Muscle layer of duodenum (tissue), 2 donors: Measurements from ENCODE around the gene MMP28.

Source experiments
- H3K27ac ChIP-seq: one replicate; pipeline ENCODE4 v1.7.0; 2013; ENCODE audit warnings: mild to moderate bottlenecking, low read length
- H3K27me3 ChIP-seq: one replicate; pipeline ENCODE4 v1.7.0; 2013; ENCODE audit warnings: low read depth, mild to moderate bottlenecking, control low read depth, low read length
- H3K36me3 ChIP-seq, 2 donors: one replicate each; pipeline ENCODE4 v1.7.0; 2013; ENCODE audit warnings: low read length in 2 of 2, control low read depth in 1 of 2, mild to moderate bottlenecking in 1 of 2; ENCODE audit not compliant: insufficient read depth in 2 of 2, control insufficient read depth in 1 of 2
- H3K4me1 ChIP-seq, 2 donors: one replicate each; pipeline ENCODE4 v1.7.0; 2013; ENCODE audit warnings: low read length in 2 of 2, mild to moderate bottlenecking in 2 of 2, control low read depth in 1 of 2, moderate library complexity in 1 of 2; ENCODE audit not compliant: insufficient read depth in 2 of 2, control insufficient read depth in 1 of 2
- H3K4me3 ChIP-seq, 2 donors: one replicate each; pipeline ENCODE4 v1.7.0; 2013; ENCODE audit warnings: low read length in 2 of 2, low read depth in 1 of 2, mild to moderate bottlenecking in 1 of 2
- H3K9me3 ChIP-seq, 2 donors: one replicate each; pipeline ENCODE4 v1.7.0; 2013; ENCODE audit warnings: low read length in 2 of 2, control low read depth in 1 of 2, mild to moderate bottlenecking in 1 of 2; ENCODE audit not compliant: control insufficient read depth in 1 of 2
- donor health status: healthy.

The MMP28 gene

DNA sequence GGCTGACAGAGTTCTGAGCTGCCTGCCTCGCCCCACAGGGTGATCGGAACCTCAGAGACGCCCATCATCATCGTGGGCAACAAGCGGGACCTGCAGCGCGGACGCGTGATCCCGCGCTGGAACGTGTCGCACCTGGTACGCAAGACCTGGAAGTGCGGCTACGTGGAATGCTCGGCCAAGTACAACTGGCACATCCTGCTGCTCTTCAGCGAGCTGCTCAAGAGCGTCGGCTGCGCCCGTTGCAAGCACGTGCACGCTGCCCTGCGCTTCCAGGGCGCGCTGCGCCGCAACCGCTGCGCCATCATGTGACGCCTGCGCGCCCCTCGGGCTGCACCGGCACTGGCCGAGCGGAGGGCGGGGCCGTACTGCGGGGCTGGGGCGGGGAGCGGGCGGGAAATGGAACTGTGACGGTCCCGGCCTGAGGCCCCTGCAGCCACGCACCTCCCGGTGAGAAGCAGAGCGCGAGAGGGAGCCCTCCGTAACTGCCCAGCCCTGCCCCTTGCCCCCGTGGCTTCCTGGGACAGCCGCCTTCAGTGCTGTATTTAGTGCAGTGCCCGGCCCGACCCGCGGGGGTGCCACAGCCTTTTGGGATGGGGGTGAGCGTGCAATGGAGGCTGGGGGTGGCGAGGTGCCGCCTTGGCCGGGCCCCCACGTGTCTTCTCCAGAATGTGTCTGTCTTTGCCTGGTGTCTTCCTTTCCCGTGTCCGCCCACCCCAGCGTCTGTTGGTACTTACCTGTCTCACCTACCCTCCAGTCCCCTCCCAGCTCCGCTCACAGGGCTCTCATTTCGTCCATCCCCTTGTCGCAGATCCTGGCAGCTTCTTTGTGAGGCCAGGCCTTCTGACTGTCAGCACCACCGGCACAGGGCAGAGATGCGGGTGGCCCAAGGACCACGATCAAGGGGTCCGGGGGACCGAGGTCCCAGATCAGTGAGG lies 54.2 kb downstream of the MMP28 start:
- peak overlapping the region in 1 of 2 donors; percentile 43 for H3K4me3 ChIP-seq
- no peaks in the 10 kb centered on the region for H3K9me3 ChIP-seq
- no peak overlapping the region for H3K27ac ChIP-seq
- no peaks in the 10 kb centered on the region for H3K36me3 ChIP-seq
- H3K4me1 ChIP-seq = peaks cover 2 to 10% of the 10 kb centered on the region in 2 donors
- H3K27me3 ChIP-seq = peaks cover 27% of the 10 kb centered on the region

DNA sequence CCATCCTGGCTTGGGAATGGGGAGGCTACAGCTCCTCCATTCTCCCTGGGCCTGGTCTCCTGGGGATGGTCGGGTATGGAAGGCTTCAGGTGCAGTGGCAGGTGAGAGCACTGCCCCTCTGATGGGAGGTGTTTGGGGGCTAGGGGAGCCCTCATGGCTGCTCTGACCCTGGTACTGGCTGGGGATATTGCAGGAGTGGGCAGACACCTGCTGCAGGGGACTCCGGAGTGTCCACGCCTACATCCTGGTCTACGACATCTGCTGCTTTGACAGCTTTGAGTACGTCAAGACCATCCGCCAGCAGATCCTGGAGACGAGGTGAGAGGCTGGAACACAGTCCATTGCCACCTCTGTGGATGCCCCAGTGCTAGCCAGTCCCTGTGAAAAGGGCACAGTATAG lies 55.2 kb downstream of the MMP28 start:
- Histone ChIP-seq H3K27me3 (peaks cover 27% of the 10 kb centered on the region), H3K36me3 (no peaks in the 10 kb centered on the region), H3K4me3 (no peak overlapping the region), H3K27ac (no peak overlapping the region), H3K9me3 (no peaks in the 10 kb centered on the region), H3K4me1 (peaks cover 2 to 10% of the 10 kb centered on the region in 2 donors)

DNA sequence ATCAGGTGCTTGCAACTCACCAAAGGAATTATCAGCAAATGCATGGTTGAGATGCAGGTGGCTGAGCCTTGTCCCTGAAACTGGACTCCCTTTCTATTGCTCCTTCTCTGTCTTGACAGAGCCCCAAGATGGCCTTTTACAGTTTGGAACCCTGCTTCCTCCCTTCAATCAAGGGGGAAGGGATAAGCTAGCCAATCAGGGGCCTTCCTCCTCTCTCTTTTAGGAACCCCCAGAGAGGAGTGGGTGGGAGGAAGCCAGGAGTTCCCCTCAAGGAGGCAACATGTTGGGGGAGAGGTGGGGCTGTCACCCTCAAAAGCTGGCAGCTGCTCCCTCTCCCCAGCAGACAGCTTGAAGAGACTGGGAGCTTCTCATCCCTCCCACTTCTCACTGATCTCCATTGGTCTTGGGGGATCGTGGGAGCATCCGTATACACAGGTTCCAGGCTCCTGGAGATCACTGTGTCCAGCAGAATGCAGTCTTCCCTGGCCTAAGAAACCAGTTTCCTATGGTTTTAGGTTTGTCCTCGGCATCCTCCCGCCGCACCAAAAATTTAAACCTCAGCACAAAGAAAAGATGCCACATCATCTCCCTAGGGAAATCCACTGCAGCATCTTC lies 56.8 kb downstream of the MMP28 start:
- Histone ChIP-seq H3K27ac (no peak overlapping the region), H3K36me3 (no peaks in the 10 kb centered on the region), H3K9me3 (no peaks in the 10 kb centered on the region), H3K27me3 (peaks cover 27% of the 10 kb centered on the region), H3K4me1 (peaks cover under 1 to 10% of the 10 kb centered on the region in 2 donors), H3K4me3 (no peak overlapping the region)

DNA sequence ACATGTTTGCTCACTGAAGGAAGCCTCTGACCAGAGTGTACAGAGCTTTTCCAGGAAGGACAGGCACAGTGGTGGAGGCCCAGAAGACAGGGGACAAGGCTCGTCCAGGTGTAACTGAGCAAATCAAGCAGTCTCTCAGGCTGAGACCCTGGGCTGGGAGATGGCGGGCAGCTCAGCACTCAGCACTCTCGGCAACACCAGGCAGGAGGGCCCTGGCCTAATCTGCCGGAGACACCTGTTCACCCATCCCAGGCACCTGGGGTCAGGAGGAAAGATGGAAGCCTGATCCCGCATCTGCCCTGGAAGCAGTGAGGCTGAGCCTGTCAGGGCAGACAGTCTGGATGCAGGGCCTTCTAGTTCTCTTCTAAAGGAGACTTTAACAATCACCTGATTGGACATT lies 59.2 kb downstream of the MMP28 start:
- Histone ChIP-seq H3K4me1 (peaks cover 0 to 7% of the 10 kb centered on the region in 2 donors), H3K4me3 (no peak overlapping the region), H3K9me3 (no peaks in the 10 kb centered on the region), H3K27ac (no peak overlapping the region), H3K36me3 (no peaks in the 10 kb centered on the region), H3K27me3 (peaks cover 12% of the 10 kb centered on the region)

DNA sequence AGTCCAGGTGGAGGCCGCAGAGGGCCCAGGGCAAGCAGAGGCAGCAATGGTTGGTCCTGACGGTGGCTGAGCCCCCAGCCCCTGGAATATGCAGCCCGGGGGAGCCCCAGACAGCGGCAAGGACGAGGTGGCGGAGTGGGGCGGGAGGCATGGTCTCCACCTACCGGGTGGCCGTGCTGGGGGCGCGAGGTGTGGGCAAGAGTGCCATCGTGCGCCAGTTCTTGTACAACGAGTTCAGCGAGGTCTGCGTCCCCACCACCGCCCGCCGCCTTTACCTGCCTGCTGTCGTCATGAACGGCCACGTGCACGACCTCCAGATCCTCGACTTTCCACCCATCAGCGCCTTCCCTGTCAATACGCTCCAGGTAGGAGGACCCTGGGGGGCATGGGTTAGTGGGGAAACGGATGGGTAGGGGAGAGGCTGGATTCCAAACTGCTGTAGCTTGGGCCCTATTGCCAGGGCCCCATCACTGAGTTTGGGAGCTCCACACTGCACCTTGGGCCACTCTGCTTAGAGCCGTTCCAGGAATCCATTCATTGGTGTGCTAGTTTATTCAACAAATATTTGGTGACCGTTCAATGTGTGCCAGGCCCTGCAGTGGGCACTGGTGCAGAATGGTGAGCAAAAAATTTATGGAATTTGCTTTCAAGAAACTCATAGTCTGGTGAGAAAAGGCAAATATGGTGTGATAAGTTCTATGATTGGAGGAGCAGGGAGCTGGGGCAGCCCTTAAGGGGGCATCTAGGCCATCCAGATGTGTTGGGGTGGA lies 60.2 kb downstream of the MMP28 start:
- H3K27me3 ChIP-seq = peaks cover 3% of the 10 kb centered on the region
- no peak overlapping the region for H3K27ac ChIP-seq
- no peak overlapping the region for H3K4me3 ChIP-seq
- H3K9me3 ChIP-seq = no peaks in the 10 kb centered on the region
- no peaks in the 10 kb centered on the region for H3K36me3 ChIP-seq
- H3K4me1 ChIP-seq = peaks cover 0 to 11% of the 10 kb centered on the region in 2 donors

DNA sequence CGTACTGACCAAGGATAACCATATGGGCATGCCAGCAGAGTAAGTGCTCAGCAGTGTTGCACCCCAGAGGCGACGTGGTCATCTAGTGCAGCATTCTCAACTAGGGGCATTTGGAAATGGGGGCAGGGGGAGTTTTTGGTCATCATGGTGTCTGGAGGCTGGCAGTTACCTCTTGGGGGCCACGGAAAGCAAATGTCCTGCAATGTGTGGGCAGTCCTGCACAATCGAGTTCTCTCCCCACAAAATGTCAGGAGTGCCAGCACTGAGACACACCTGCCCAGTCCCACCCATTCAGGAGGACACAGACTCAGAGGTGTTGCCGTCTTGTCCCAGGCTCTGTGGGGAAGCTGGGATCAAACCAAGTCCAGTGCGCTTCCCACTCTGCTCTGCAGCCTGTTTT lies 61.0 kb downstream of the MMP28 start:
- Histone ChIP-seq H3K27me3 (no peaks in the 10 kb centered on the region), H3K4me3 (no peak overlapping the region), H3K4me1 (peaks cover 0 to 11% of the 10 kb centered on the region in 2 donors), H3K36me3 (no peaks in the 10 kb centered on the region), H3K27ac (no peak overlapping the region), H3K9me3 (no peaks in the 10 kb centered on the region)

DNA sequence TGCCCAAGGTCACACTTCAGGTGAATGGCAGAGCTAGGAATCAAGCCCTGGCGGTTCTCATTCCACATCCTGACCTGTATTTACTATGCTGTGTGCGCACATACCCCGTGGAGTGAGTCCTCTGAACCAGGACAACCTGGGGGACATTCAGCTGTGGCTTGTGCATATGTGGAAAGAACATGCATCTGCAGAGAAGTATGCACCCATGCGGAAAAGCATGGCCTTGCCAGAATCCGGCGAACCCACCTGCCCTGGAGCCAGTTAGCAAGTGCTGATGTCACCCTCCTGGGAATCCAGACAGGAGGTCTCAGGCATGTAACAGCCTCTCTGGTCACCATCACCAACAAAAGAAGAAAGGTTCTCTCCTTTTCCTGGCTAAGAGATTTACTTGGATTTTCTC lies 62.1 kb downstream of the MMP28 start:
- no peak overlapping the region for H3K27ac ChIP-seq
- no peaks in the 10 kb centered on the region for H3K27me3 ChIP-seq
- H3K36me3 ChIP-seq = no peaks in the 10 kb centered on the region
- peaks cover 0 to 11% of the 10 kb centered on the region in 2 donors for H3K4me1 ChIP-seq
- no peaks in the 10 kb centered on the region for H3K9me3 ChIP-seq
- no peak overlapping the region for H3K4me3 ChIP-seq

DNA sequence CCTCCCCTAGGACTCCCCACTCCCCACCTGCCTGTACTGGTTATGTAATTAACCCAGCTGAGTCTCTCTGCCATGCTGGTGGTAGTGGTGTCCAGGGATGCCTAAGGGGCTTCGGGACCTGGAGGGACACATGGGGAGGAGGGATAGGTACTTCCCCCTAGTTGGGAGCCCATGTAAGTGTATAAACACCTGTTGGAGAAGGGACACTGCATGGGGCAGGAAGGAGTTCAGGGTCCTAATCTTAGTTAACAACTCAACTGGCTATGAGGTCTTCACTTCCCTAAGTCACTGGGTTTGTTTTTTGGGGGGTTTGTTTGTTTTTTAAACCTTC lies 62.7 kb downstream of the MMP28 start:
- Histone ChIP-seq H3K27ac (no peak overlapping the region), H3K4me1 (peaks cover 0 to 11% of the 10 kb centered on the region in 2 donors), H3K27me3 (no peaks in the 10 kb centered on the region), H3K36me3 (no peaks in the 10 kb centered on the region), H3K9me3 (no peaks in the 10 kb centered on the region), H3K4me3 (no peak overlapping the region)

DNA sequence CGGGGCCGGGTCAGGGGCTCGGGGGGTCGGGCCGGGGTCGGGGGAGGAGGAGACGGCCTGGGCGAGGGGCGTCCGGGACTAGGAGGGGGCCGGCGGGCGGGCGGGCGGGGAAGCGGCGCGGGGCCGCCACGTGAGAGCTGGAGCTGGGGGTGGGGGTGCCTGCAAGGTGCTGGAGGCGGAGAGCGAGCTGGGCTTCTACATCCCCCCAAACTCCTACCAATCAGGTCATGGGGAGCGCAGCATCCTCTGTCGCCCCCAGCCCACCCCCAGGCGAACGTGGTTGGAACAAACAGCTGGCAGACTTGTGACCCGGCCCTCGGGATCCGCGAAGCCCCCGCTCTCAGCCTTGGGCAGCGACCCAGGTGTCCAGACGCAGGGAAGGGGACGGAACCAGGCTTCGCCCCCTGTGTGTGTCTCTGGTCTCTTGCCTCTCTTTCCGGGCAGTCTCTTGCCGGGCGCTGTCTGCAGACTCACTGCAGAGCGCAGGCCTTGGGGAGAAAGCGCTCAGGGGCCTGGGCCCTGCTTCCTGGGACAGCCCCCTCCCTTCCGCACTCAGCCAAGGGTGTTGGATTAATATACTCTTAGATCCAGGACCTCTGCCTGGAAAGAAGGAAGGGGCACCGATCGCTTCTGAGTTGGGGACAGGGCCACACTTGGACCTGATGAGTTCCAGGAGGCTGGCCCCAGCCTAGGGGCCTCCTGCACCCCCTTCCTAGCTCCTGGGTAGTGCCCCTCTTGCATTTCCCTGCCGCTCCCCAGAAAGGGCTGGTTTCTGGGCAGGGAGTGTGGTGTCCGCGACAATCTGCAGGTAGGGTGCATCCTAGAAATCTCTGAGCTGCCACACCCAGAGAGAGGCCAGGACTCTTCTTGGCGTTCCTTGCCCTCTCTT lies 63.3 kb downstream of the MMP28 start:
- Histone ChIP-seq H3K36me3 (peaks cover 0 to under 1% of the 10 kb centered on the region in 2 donors), H3K4me3 (peak overlapping the region in 1 of 2 donors; percentile 61), H3K27me3 (no peaks in the 10 kb centered on the region), H3K4me1 (peaks cover 0 to 11% of the 10 kb centered on the region in 2 donors), H3K9me3 (no peaks in the 10 kb centered on the region), H3K27ac (no peak overlapping the region)

DNA sequence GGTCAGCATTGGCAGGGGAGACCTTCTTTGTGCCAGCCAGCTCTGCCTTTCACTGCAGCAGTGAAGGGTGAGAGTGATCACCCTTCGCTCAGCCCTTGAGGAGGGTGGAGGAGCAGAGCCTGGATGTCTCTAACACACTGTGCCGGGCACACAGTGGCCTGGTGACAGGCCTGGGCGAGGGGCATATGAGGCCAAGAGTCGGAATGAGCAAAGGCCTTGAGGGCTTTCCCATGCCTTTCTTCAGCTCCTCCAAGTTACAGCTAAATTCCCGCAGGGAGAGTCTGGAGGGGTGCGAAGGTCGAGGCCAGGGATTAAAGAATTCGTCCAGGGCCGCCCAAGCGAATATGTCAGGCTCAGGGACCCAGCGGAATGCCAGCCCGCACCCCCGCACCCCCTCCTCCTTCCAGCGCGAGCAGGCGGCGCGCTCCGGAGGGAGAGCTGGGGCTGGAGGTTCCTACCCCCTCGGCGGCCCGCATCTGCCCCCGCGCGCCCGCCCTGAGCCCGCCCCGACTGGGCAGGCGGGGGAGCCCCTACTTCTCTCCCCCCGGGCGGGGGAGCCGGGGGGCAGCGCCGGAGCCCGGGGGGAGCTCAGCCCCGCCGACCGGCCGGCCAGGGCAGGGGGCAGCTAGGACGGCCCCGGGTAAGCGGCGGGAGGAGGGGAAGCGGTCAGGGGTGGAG lies 64.1 kb downstream of the MMP28 start, which contains the start of gene RASL10B:
RASL10B (plus strand) TSS at position 401 of the 678 bp plus-strand sequence. CDS start 3,546 bp downstream, outside the sequence.
- Histone ChIP-seq H3K27ac (no peak within 1 kb of the TSS), H3K4me1 (peaks cover 0 to 18% of the 10 kb centered on the region in 2 donors), H3K4me3 (peak within 1 kb of the TSS; percentile 47 to 61), H3K36me3 (peaks cover 0 to 6% of the 10 kb centered on the region in 2 donors), H3K27me3 (no peaks in the 10 kb centered on the region), H3K9me3 (no peaks in the 10 kb centered on the region)
